Astrocyte (in vitro differentiated cells and primary cell): ENCODE measurements around the gene MED27.

ENCODE experiments used
- EZH2 ChIP-seq: IDR thresholded peaks from 2 replicates; pipeline ENCODE4 v1.6.1; 2012; ENCODE audit warnings: mild to moderate bottlenecking, low read length, inconsistent platforms; ENCODE audit not compliant: insufficient read depth
- TF ChIP-seq, protein P1 (sequence below): IDR thresholded peaks from 2 replicates; pipeline ENCODE4 v1.5.1; 2011; ENCODE audit warnings: low read depth, mild to moderate bottlenecking, inconsistent platforms, low read length, moderate library complexity; ENCODE audit not compliant: insufficient read depth

DNA sequence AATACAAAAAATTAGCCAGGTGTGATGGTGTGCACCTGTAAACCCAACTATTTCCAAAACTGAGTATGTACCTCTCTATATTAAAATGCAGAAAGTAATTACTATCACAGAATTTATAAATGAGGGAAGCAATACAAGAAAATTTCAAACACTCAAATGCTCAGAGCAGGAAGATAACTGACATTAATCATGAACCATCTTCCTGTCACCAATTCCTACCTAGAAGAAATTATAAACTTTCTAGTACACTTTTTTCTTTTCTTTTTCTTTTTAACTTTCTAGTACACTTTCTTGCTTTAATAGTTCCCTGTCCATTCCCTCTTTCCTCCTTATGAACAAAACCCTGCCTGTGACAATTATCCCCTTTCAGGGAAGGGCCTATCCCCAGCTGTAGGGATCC is 106.8 kb downstream of the MED27 start:
- TF ChIP-seq, protein P1, sequence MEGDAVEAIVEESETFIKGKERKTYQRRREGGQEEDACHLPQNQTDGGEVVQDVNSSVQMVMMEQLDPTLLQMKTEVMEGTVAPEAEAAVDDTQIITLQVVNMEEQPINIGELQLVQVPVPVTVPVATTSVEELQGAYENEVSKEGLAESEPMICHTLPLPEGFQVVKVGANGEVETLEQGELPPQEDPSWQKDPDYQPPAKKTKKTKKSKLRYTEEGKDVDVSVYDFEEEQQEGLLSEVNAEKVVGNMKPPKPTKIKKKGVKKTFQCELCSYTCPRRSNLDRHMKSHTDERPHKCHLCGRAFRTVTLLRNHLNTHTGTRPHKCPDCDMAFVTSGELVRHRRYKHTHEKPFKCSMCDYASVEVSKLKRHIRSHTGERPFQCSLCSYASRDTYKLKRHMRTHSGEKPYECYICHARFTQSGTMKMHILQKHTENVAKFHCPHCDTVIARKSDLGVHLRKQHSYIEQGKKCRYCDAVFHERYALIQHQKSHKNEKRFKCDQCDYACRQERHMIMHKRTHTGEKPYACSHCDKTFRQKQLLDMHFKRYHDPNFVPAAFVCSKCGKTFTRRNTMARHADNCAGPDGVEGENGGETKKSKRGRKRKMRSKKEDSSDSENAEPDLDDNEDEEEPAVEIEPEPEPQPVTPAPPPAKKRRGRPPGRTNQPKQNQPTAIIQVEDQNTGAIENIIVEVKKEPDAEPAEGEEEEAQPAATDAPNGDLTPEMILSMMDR: no peak
- no peak for TF ChIP-seq EZH2
